Activated CD8-positive, alpha-beta T cell treated with anti-CD3 and anti-CD28 coated beads for 36 hours (primary cell): ENCODE results near the gene OSBPL6. TPM values are rescaled to one million over a fixed set of nuclear protein-coding genes. Genes with fewer than 3 reads are reported as not detected.
"Not testable (repeated sequence)": the region's sequence is repeated elsewhere in the genome, so short reads cannot be mapped to it uniquely, and the experiment has no call there.

ENCODE experiments used
- ATAC-seq: fragments of 200-7000 bp; cut with Tn5 transposase; one replicate; pipeline ENCODE4 v1.10.0; 2021; ENCODE audit warnings: mild to moderate bottlenecking, moderate library complexity
- CTCF ChIA-PET: fragments of 350-600 bp; sonication (Branson Sonifier 250); formaldehyde crosslinking; loops from one replicate; lab custom pipeline; 2021; ENCODE audit warnings: antibody characterized with exemption; lab: Charles Lee
- POLR2A ChIA-PET: fragments of 350-600 bp; sonication (Branson Sonifier 250); formaldehyde crosslinking; loops from one replicate; lab custom pipeline; 2021; ENCODE audit warnings: antibody characterized with exemption; lab: Charles Lee
- DNase-seq: peaks from one replicate; pipeline ENCODE4 v3.0.0-alpha.2; 2020
- H3K27ac Mint-ChIP-seq: one replicate; pipeline ENCODE4 v1.8.0; 2021; ENCODE audit warnings: mild to moderate bottlenecking, mixed read lengths
- H3K27me3 Mint-ChIP-seq: one replicate; pipeline ENCODE4 v1.8.0; 2021; ENCODE audit warnings: mixed read lengths
- H3K36me3 Mint-ChIP-seq: one replicate; pipeline ENCODE4 v1.8.0; 2021; ENCODE audit warnings: low read depth, mixed read lengths
- H3K4me1 Mint-ChIP-seq: one replicate; pipeline ENCODE4 v1.8.0; 2021; ENCODE audit warnings: low read depth, mixed read lengths
- H3K4me3 Mint-ChIP-seq: one replicate; pipeline ENCODE4 v1.8.0; 2021; ENCODE audit warnings: mild to moderate bottlenecking, moderate library complexity, mixed read lengths
- H3K9me3 Mint-ChIP-seq: one replicate; pipeline ENCODE4 v1.8.0; 2021; ENCODE audit warnings: mixed read lengths
- intact Hi-C: fragments of 100-400 bp; cut with micrococcal nuclease; formaldehyde crosslinking; loops from one replicate; pipeline ENCODE4 v1.10.0; 2022
- total RNA-seq, 2 experiments: library from RNA; stranded (reverse); gene quantifications; one replicate each; pipeline ENCODE4 v1.2.3, GENCODE V29; 2021
- TF ChIP-seq, protein P1 (sequence below): fragments of 200-600 bp; IDR thresholded peaks from one replicate; pipeline ENCODE4 v1.8.0; 2022; ENCODE audit warnings: antibody characterized with exemption, mild to moderate bottlenecking

The OSBPL6 gene
- total RNA-seq, 2 experiments from 2014 or later, result 2.5 to 4.0 TPM

DNA sequence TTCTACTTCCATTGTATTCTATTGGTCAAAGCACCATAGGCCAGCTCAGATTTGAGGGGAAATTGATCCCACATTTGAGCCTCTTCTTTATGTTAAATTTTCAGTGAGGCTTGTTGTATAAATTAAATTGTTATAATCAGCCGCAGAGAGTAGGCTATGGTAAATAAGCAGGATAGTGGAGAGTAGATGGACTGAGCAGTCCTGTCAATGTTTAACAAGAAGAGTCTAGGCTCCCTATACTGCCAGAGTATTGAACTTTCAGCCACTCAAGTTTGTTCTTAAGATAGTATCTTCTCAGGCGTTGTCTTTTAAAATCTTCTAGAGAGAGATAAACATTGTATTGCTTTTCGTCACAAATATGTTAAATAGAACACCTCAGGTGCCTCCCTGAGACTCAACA, 155.7 kb downstream of the OSBPL6 start:
- CTCF ChIA-PET, result interaction anchor here (1.0 kb wide), 1 partner anchor 69 kb away, joined by 3 read pairs; no protein-coding TSS in a partner anchor
- DNase-seq (no peak), ATAC-seq (no peak)
- Mint-ChIP-seq H3K4me3 (no peak overlapping the region), H3K27ac (no peak overlapping the region), H3K27me3 (peaks cover 36% of the 10 kb centered on the region), H3K36me3 (no peaks in the 10 kb centered on the region), H3K4me1 (no peaks in the 10 kb centered on the region), H3K9me3 (no peaks in the 10 kb centered on the region)
- POLR2A ChIA-PET, result no interaction called here
- TF ChIP-seq, protein P1, sequence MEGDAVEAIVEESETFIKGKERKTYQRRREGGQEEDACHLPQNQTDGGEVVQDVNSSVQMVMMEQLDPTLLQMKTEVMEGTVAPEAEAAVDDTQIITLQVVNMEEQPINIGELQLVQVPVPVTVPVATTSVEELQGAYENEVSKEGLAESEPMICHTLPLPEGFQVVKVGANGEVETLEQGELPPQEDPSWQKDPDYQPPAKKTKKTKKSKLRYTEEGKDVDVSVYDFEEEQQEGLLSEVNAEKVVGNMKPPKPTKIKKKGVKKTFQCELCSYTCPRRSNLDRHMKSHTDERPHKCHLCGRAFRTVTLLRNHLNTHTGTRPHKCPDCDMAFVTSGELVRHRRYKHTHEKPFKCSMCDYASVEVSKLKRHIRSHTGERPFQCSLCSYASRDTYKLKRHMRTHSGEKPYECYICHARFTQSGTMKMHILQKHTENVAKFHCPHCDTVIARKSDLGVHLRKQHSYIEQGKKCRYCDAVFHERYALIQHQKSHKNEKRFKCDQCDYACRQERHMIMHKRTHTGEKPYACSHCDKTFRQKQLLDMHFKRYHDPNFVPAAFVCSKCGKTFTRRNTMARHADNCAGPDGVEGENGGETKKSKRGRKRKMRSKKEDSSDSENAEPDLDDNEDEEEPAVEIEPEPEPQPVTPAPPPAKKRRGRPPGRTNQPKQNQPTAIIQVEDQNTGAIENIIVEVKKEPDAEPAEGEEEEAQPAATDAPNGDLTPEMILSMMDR, result no peak
- intact Hi-C loops, result no loop called here

DNA sequence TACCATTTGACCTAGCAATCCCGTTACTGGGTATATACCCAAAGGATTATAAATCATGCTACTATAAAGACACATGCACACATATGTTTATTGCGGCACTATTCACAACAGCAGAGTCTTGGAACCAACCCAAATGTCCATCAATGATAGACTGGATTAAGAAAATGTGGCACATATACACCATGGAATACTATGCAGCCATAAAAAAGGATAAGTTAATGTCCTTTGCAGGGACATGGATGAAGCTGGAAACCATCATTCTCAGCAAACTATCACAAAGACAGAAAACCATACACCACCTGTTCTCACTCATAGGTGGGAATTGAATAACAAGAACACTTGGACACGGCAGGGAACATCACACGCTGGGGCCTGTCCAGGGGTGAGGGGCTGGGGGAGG, 163.4 kb downstream of the OSBPL6 start:
- peaks cover 10% of the 10 kb centered on the region for H3K27me3 Mint-ChIP-seq
- H3K9me3 Mint-ChIP-seq, POLR2A ChIA-PET, H3K36me3 Mint-ChIP-seq, H3K27ac Mint-ChIP-seq, intact Hi-C loops, H3K4me3 Mint-ChIP-seq, CTCF ChIA-PET, ATAC-seq, H3K4me1 Mint-ChIP-seq, DNase-seq: not testable (repeated sequence)

DNA sequence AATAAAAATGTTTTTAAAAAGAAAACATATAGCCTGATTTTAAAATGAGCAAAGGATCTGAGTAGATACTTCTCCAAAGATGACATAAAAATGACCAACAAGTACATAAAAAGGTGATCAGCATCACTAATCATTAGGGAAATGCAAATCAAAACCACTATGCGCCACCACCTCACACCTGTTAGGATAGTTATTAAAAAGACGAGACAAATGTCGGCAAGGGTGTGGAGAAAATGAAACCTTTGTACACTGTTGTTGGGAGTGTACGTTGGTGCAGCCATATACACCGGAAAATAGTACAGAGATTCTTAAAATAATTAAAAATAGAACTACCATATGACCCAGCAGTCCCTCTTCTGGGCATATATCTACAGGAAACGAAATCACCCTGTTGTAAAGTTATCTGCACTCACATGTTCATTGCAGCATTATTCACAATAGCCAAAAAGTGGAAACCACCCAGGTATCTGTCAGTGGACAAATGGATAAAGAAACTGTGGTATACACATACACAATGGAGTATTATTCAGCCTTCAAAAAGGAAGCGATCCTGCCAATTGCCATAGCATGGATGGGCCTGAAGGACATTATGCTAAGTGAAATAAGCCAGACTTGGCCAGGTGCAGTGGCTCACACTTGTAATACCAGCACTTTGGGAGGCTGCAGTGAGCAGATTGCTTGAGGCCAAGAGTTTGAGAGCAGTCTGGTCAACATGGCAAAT, 165.0 kb downstream of the OSBPL6 start:
- H3K4me1 Mint-ChIP-seq, result no peaks in the 10 kb centered on the region
- H3K36me3 Mint-ChIP-seq, result no peaks in the 10 kb centered on the region
- intact Hi-C loops, result no loop called here
- peaks cover 8% of the 10 kb centered on the region for H3K9me3 Mint-ChIP-seq
- CTCF ChIA-PET, result no interaction called here
- TF ChIP-seq, protein P1, result no peak
- POLR2A ChIA-PET, result no interaction called here
- ATAC-seq (no peak), DNase-seq (no peak)
- peaks cover 6% of the 10 kb centered on the region for H3K27me3 Mint-ChIP-seq
- H3K27ac Mint-ChIP-seq, result no peak overlapping the region
- H3K4me3 Mint-ChIP-seq, result no peak overlapping the region

DNA sequence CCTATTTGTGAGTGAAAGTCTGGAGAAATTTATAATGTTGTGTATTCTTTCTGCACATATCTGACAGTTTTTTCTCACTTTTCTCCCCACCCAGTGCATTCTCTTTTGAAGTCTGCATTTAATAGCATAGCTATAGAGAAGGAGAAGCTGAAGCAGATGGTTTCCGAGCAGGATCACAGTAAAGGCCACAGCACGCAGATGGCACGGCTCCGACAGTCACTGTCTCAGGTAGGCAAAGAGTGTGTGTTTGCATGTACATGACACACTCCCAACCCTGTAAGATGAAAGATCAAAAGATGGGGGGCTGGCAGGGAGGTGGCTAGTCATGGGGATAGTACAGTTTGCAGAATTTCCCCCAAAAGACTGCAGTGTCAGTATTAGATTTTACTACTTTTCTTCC, 167.3 kb downstream of the OSBPL6 start:
- no peak for DNase-seq
- Mint-ChIP-seq H3K27me3 (peaks cover 2% of the 10 kb centered on the region), H3K4me3 (no peak overlapping the region), H3K9me3 (peaks cover 7% of the 10 kb centered on the region), H3K27ac (no peak overlapping the region), H3K4me1 (no peaks in the 10 kb centered on the region), H3K36me3 (no peaks in the 10 kb centered on the region)
- no peak for ATAC-seq
- POLR2A ChIA-PET, result no interaction called here
- intact Hi-C loops, result no loop called here
- TF ChIP-seq, protein P1, result no peak
- CTCF ChIA-PET, result no interaction called here

DNA sequence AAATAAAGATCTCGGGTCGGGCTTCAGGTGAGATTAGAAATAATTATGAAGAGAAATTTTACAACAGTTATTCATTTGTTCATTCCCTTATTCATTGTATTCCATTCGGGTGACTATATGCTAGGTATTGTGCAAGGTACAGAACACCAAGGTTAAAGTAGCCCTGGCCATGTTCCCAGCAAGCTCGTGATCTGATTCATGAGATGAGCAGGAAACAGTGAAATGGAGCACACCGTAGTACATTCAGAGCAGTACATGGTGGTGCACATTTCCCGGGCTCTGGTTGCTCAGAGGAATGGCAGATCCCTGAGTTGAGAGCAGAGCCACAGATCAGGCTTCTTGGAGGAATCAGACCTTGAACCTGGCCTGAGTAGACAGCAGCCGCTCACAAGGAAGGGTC, 168.9 kb downstream of the OSBPL6 start:
- no peaks in the 10 kb centered on the region for H3K9me3 Mint-ChIP-seq
- CTCF ChIA-PET, result no interaction called here

More for the DNA sequence above, 168.9 kb downstream of the OSBPL6 start:
- Mint-ChIP-seq H3K4me1 (no peaks in the 10 kb centered on the region), H3K27me3 (peaks cover 2% of the 10 kb centered on the region), H3K4me3 (no peak overlapping the region), H3K36me3 (no peaks in the 10 kb centered on the region), H3K27ac (no peak overlapping the region)
- DNase-seq, result no peak
- POLR2A ChIA-PET, result no interaction called here
- intact Hi-C loops, result no loop called here
- TF ChIP-seq, protein P1, result no peak
- no peak for ATAC-seq
